LHCN-M2 (cell line): ENCODE data around the gene ZNF594. TPM values are rescaled to one million over a fixed set of nuclear protein-coding genes. Genes with fewer than 3 reads are reported as not detected.
"Not testable (repeated sequence)": the region's sequence is repeated elsewhere in the genome, so short reads cannot be mapped to it uniquely, and the experiment has no call there.

ENCODE experiments used
- DNase-seq: peaks from one replicate; pipeline ENCODE4 v3.0.0-alpha.2; 2012; ENCODE audit warnings: low read depth
- total RNA-seq: library from RNA; depleted of rRNA; stranded (reverse); fragments of >200 nt; gene quantifications from 2 replicates; pipeline ENCODE4 v1.2.3, GENCODE V29; 2014; rRNA removed

The ZNF594 gene
- total RNA-seq, 1 experiment from 2014 or later: 3.5 TPM

GRCh38 chr17:5137511-5138197 is 54.0 kb downstream of the ZNF594 start:
- not testable (repeated sequence) for DNase-seq

GRCh38 chr17:5136580-5137412 is 54.9 kb downstream of the ZNF594 start:
- not testable (repeated sequence) for DNase-seq

GRCh38 chr17:5135726-5136579 is 55.7 kb downstream of the ZNF594 start:
- no peak for DNase-seq

- not testable (repeated sequence) for DNase-seq
These were observed 56.4 kb downstream of the ZNF594 start for GRCh38 chr17:5135131-5135712.

- not testable (repeated sequence) for DNase-seq
These were observed 57.1 kb downstream of the ZNF594 start for GRCh38 chr17:5134571-5134970.

- DNase-seq: not testable (repeated sequence)
These were observed 57.7 kb downstream of the ZNF594 start for GRCh38 chr17:5133961-5134360.

GRCh38 chr17:5133311-5133710 is 58.4 kb downstream of the ZNF594 start:
- DNase-seq: no peak

GRCh38 chr17:5132503-5133225 is 59.0 kb downstream of the ZNF594 start:
- not testable (repeated sequence) for DNase-seq

GRCh38 chr17:5131799-5132502 is 59.7 kb downstream of the ZNF594 start:
- not testable (repeated sequence) for DNase-seq

- no peak for DNase-seq
These were observed 60.4 kb downstream of the ZNF594 start for GRCh38 chr17:5131146-5131715.

GRCh38 chr17:5130687-5131086 is 61.0 kb downstream of the ZNF594 start:
- not testable (repeated sequence) for DNase-seq

- not testable (repeated sequence) for DNase-seq
These were observed 61.4 kb downstream of the ZNF594 start for GRCh38 chr17:5130261-5130660.

GRCh38 chr17:5129770-5130169 is 61.9 kb downstream of the ZNF594 start:
- DNase-seq: not testable (repeated sequence)

Other genes with a start within 250 kb of the ZNF594 start
- 1,610 and 1,782 TPM in 2 replicates for gene PFN1, start 243.3 kb downstream of the ZNF594 start, total RNA-seq
- 5.2 and 7.9 TPM in 2 replicates for gene ENO3, start 240.7 kb downstream of the ZNF594 start, total RNA-seq
- gene SPAG7, start 224.1 kb downstream of the ZNF594 start, total RNA-seq: 69.6 and 75.0 TPM in 2 replicates
- gene CAMTA2, start 204.2 kb downstream of the ZNF594 start, total RNA-seq: 12.4 and 13.2 TPM in 2 replicates
- gene INCA1, start 194.3 kb downstream of the ZNF594 start, total RNA-seq: 0.34 and 0.64 TPM in 2 replicates
- 75.9 and 82.0 TPM in 2 replicates for gene KIF1C, start 193.9 kb downstream of the ZNF594 start, total RNA-seq
- gene SLC52A1, start 156.4 kb downstream of the ZNF594 start, total RNA-seq: 0.06 TPM in 1 of 2 replicates, not detected in the other
- gene ZFP3, start 113.4 kb downstream of the ZNF594 start, total RNA-seq: 0.06 and 0.17 TPM in 2 replicates
- 7.8 and 7.9 TPM in 2 replicates for gene ZNF232, start 80.0 kb downstream of the ZNF594 start, total RNA-seq
- gene USP6, start 75.8 kb downstream of the ZNF594 start, total RNA-seq: under 0.01 TPM in 1 of 2 replicates, not detected in the other
- gene SCIMP, start 43.0 kb upstream of the ZNF594 start, total RNA-seq: not detected in 2 replicates
- gene RABEP1, start 90.4 kb upstream of the ZNF594 start, total RNA-seq: 39.8 and 45.5 TPM in 2 replicates
- 108 and 109 TPM in 2 replicates for gene NUP88, start 227.8 kb upstream of the ZNF594 start, total RNA-seq
- gene RPAIN, start 228.3 kb upstream of the ZNF594 start, total RNA-seq: 29.4 and 32.1 TPM in 2 replicates
- gene C1QBP, start 247.3 kb upstream of the ZNF594 start, total RNA-seq: 268 and 297 TPM in 2 replicates